SU-DHL-6 (cell line): ENCODE measurements around the gene PIP4K2B.
A peak's percentile ranks its signal among the peaks of the same experiment; 100 is the strongest.

ENCODE experiments used
- H2AFZ ChIP-seq: fragments of 200-600 bp; sonication (generic); 2 replicates; pipeline ENCODE4 v1.6.1; 2014; ENCODE audit warnings: low read depth, mild to moderate bottlenecking, moderate library complexity, mixed read lengths, antibody characterized with exemption, low read length; ENCODE audit not compliant: severe bottlenecking
- H3F3A ChIP-seq: fragments of 200-600 bp; shearing (Covaris generic); 2 replicates; pipeline ENCODE4 v1.6.0; 2016; ENCODE audit warnings: antibody characterized with exemption, mild to moderate bottlenecking; ENCODE audit not compliant: insufficient read depth
- H3K27ac ChIP-seq: fragments of 200-600 bp; sonication (generic); 2 replicates; pipeline ENCODE4 v1.5.1; 2016; ENCODE audit warnings: low read depth, mild to moderate bottlenecking, low read length, moderate library complexity, mixed read lengths
- H3K27me3 ChIP-seq: fragments of 200-600 bp; sonication (generic), shearing (Covaris generic); 2 replicates; pipeline ENCODE4 v1.6.0; 2014; ENCODE audit warnings: mild to moderate bottlenecking, low read length
- H3K36me3 ChIP-seq: fragments of 200-600 bp; sonication (generic); 2 replicates; pipeline ENCODE4 v1.6.1; 2014; ENCODE audit warnings: mild to moderate bottlenecking, low read length, mixed read lengths
- H3K4me2 ChIP-seq: fragments of 300-600, 200-600 bp; shearing (Covaris generic), sonication (generic); 2 replicates; pipeline ENCODE4 v1.6.0; 2014; ENCODE audit warnings: low read length, low read depth, mild to moderate bottlenecking; ENCODE audit not compliant: poor library complexity, severe bottlenecking
- H3K4me3 ChIP-seq: fragments of 200-600 bp; sonication (generic); 2 replicates; pipeline ENCODE4 v1.5.1; 2014; ENCODE audit warnings: antibody characterized with exemption, low read length, mild to moderate bottlenecking, mixed read lengths; ENCODE audit not compliant: insufficient read depth, poor library complexity, severe bottlenecking
- H3K79me2 ChIP-seq: fragments of 200-600 bp; sonication (generic); 2 replicates; pipeline ENCODE4 v1.6.1; 2014; ENCODE audit warnings: mild to moderate bottlenecking, low read length, moderate library complexity; ENCODE audit not compliant: insufficient read depth
- H3K9ac ChIP-seq: fragments of 200-600 bp; sonication (generic); 2 replicates; pipeline ENCODE4 v1.7.0; 2014; ENCODE audit warnings: mild to moderate bottlenecking, low read length
- H3K9me2 ChIP-seq: fragments of 200-600 bp; sonication (generic); replicated peaks from 2 replicates; pipeline ENCODE4 v1.6.1; 2014; ENCODE audit warnings: low read length; ENCODE audit not compliant: insufficient read depth
- H3K9me3 ChIP-seq: fragments of 200-600 bp; sonication (generic); 2 replicates; pipeline ENCODE4 v1.6.1; 2014; ENCODE audit warnings: low read length, mixed read lengths; ENCODE audit not compliant: insufficient read depth
- H4K20me1 ChIP-seq: fragments of 200-600 bp; sonication (generic); 2 replicates; pipeline ENCODE4 v1.6.1; 2014; ENCODE audit warnings: low read depth, mild to moderate bottlenecking, antibody characterized with exemption, low read length, moderate library complexity, mixed read lengths
- CTCF ChIP-seq: fragments of 200-600 bp; sonication (generic); IDR thresholded peaks from one replicate; pipeline ENCODE4 v1.5.1; 2017; ENCODE audit warnings: antibody characterized with exemption, mild to moderate bottlenecking, low read length, moderate library complexity; ENCODE audit not compliant: insufficient read depth, poor library complexity, severe bottlenecking
- EZH2phosphoT487 ChIP-seq: fragments of 200-600 bp; sonication (generic), shearing (Covaris generic); conservative IDR thresholded peaks from 2 replicates; pipeline ENCODE4 v1.6.1; 2018; ENCODE audit warnings: mild to moderate bottlenecking, antibody characterized with exemption, low read length, moderate library complexity, mixed read lengths

Gene PIP4K2B

GRCh38 chr17:38732376-38733281 lies 66.7 kb downstream of the PIP4K2B start:
- H3K9ac ChIP-seq: no peak overlapping the region
- no peaks in the 10 kb centered on the region for H3K27me3 ChIP-seq
- H3K27ac ChIP-seq: no peak overlapping the region
- H3K79me2 ChIP-seq: no peaks in the 10 kb centered on the region
- no peak overlapping the region for H3K4me3 ChIP-seq
- H4K20me1 ChIP-seq: no peaks in the 10 kb centered on the region
- TF ChIP-seq CTCF (no peak), EZH2phosphoT487 (no peak)
- no peaks in the 10 kb centered on the region for H3K9me3 ChIP-seq
- H2AFZ ChIP-seq: no peak overlapping the region
- no peak overlapping the region for H3K4me2 ChIP-seq
- no peaks in the 10 kb centered on the region for H3K36me3 ChIP-seq
- no peaks in the 10 kb centered on the region for H3K9me2 ChIP-seq
- H3F3A ChIP-seq: peaks cover 28% of the 10 kb centered on the region

GRCh38 chr17:38731526-38732294 lies 67.6 kb downstream of the PIP4K2B start:
- no peak overlapping the region for H2AFZ ChIP-seq
- no peaks in the 10 kb centered on the region for H3K9me2 ChIP-seq
- H3K27ac ChIP-seq: peak overlapping the region; percentile 66
- peaks cover 29% of the 10 kb centered on the region for H3F3A ChIP-seq
- H3K79me2 ChIP-seq: no peaks in the 10 kb centered on the region
- H3K4me3 ChIP-seq: no peak overlapping the region
- H3K36me3 ChIP-seq: no peaks in the 10 kb centered on the region
- H3K9me3 ChIP-seq: no peaks in the 10 kb centered on the region
- H3K4me2 ChIP-seq: peak overlapping the region; percentile 68
- H3K27me3 ChIP-seq: no peaks in the 10 kb centered on the region
- TF ChIP-seq EZH2phosphoT487 (no peak), CTCF (no peak)
- peak overlapping the region; percentile 92 for H3K9ac ChIP-seq
- no peaks in the 10 kb centered on the region for H4K20me1 ChIP-seq

- H4K20me1 ChIP-seq: no peaks in the 10 kb centered on the region
- H3K9ac ChIP-seq: peak overlapping the region; percentile 92
- H2AFZ ChIP-seq: peak overlapping the region; percentile 93
- H3K9me2 ChIP-seq: no peaks in the 10 kb centered on the region
- TF ChIP-seq EZH2phosphoT487: no peak
- TF ChIP-seq CTCF: no peak
- no peaks in the 10 kb centered on the region for H3K79me2 ChIP-seq
- no peaks in the 10 kb centered on the region for H3K9me3 ChIP-seq
- H3K4me3 ChIP-seq: peak overlapping the region; percentile 96
- peak overlapping the region; percentile 68 for H3K4me2 ChIP-seq
- peaks cover 29% of the 10 kb centered on the region for H3F3A ChIP-seq
- no peaks in the 10 kb centered on the region for H3K27me3 ChIP-seq
- H3K36me3 ChIP-seq: no peaks in the 10 kb centered on the region
- peak overlapping the region; percentile 66 for H3K27ac ChIP-seq
Observed at GRCh38 chr17:38730526-38731379, 68.6 kb downstream of the PIP4K2B start.
